K562 (cell line): ENCODE data around the gene TPSG1. TPM values are rescaled to one million over a fixed set of nuclear protein-coding genes. Genes with fewer than 3 reads are reported as not detected.
"Not testable (repeated sequence)": the region's sequence is repeated elsewhere in the genome, so short reads cannot be mapped to it uniquely, and the experiment has no call there.

Experiments
- ATAC-seq: fragments of 200-7000 bp; cut with Tn5 transposase; 3 replicates; pipeline ENCODE4 v1.9.1; 2020; ENCODE audit warnings: moderate library complexity
- BruUV-seq: library from RNA; stranded (reverse); fragments of 400-500 nt; replicated peaks from 2 replicates; lab custom pipeline; 2021; lab: Mats Ljungman, UMichigan
- CTCF ChIA-PET: fragments of 300-600 bp; formaldehyde crosslinking; extraction: SDS; loops from one replicate; lab custom pipeline; 2021; ENCODE audit warnings: low intra/inter-chr PET ratio; lab: Yijun Ruan, JAX
- POLR2A ChIA-PET: fragments of 300-600, 350-650 bp; sonication (Branson Sonifier 250); formaldehyde crosslinking; extraction: SDS; loops from one replicate; lab custom pipeline; 2021; ENCODE audit warnings: antibody characterized with exemption, inconsistent platforms; lab: Yijun Ruan, JAX
- DNase-seq, 4 experiments: peaks; one replicate each; pipeline versions ENCODE4 v3.0.0 to v3.0.0-alpha.2; 2011 to 2018; ENCODE audit warnings: low spot score in 3 of 4, mixed read lengths in 3 of 4; ENCODE audit errors: extremely low read depth in 1 of 4
- FAIRE-seq: peaks from 2 replicates; lab custom pipeline; 2011; peaks lifted over from hg19 to GRCh38; lab: Jason Lieb, UNC
- H2AFZ ChIP-seq: 2 replicates; pipeline ENCODE4 v1.6.0; 2011; ENCODE audit warnings: low read depth, low read length, control low read depth, inconsistent platforms
- H3K27ac ChIP-seq: fragments of 200-600 bp; 3 replicates; pipeline ENCODE4 v1.8.0; 2011; ENCODE audit warnings: low read depth, mild to moderate bottlenecking, control low read depth, inconsistent platforms, low read length, moderate library complexity, mixed read lengths; ENCODE audit errors: extremely low read depth
- H3K27me3 ChIP-seq, 2 experiments: fragments of 300-600 bp in 1 of 2; 2 replicates in 1 of 2; 3 replicates in 1 of 2; pipeline versions ENCODE4 v1.6.0 to v1.8.0; 2011; ENCODE audit warnings: inconsistent platforms in 2 of 2, low read length in 2 of 2, mild to moderate bottlenecking in 1 of 2, mixed read lengths in 1 of 2, moderate library complexity in 1 of 2; ENCODE audit not compliant: control insufficient read depth in 2 of 2, insufficient read depth in 2 of 2
- H3K36me3 ChIP-seq: fragments of 300-600 bp; 3 replicates; pipeline ENCODE4 v1.8.0; 2011; ENCODE audit warnings: mild to moderate bottlenecking, low read length, inconsistent platforms; ENCODE audit not compliant: control insufficient read depth, insufficient read depth
- H3K4me1 ChIP-seq, 2 experiments: fragments of 200-600 bp in 1 of 2; replicated peaks in 1 of 2; 2 replicates in 1 of 2; 3 replicates in 1 of 2; pipeline versions ENCODE4 v1.5.1 to v1.8.0; 2011; ENCODE audit warnings: inconsistent platforms in 2 of 2, low read length in 2 of 2, mild to moderate bottlenecking in 1 of 2, mixed read lengths in 1 of 2, moderate library complexity in 1 of 2; ENCODE audit not compliant: control insufficient read depth in 2 of 2, insufficient read depth in 2 of 2
- H3K4me2 ChIP-seq: 2 replicates; pipeline ENCODE4 v1.6.1; 2011; ENCODE audit warnings: low read length, control low read depth, inconsistent platforms, mixed read lengths; ENCODE audit not compliant: insufficient read depth
- H3K4me3 ChIP-seq: fragments of 200-600 bp; sonication (generic), shearing (Covaris generic); 2 replicates; pipeline ENCODE4 v1.5.1; 2016; ENCODE audit warnings: control low read depth, inconsistent platforms
- H3K79me2 ChIP-seq: fragments of 200-600 bp; 3 replicates; pipeline ENCODE4 v1.8.0; 2011; ENCODE audit warnings: low read length, inconsistent platforms; ENCODE audit not compliant: control insufficient read depth, insufficient read depth
- H3K9ac ChIP-seq, 2 experiments: 2 replicates each; pipeline versions ENCODE4 v1.6.0 to v1.6.1; 2011; ENCODE audit warnings: low read depth in 2 of 2, low read length in 2 of 2, control low read depth in 1 of 2, inconsistent platforms in 1 of 2, mild to moderate bottlenecking in 1 of 2, mixed read lengths in 1 of 2; ENCODE audit not compliant: insufficient read depth in 1 of 2
- H3K9me1 ChIP-seq: one replicate; pipeline ENCODE4 v1.6.0; 2011; ENCODE audit warnings: inconsistent platforms, mild to moderate bottlenecking, low read length, moderate library complexity; ENCODE audit not compliant: control insufficient read depth, insufficient read depth
- H3K9me3 ChIP-seq: replicated peaks from 2 replicates; pipeline ENCODE4 v1.5.1; 2011; ENCODE audit warnings: low read depth, low read length, inconsistent platforms; ENCODE audit not compliant: control insufficient read depth, insufficient read depth
- H4K20me1 ChIP-seq: replicated peaks from 2 replicates; pipeline ENCODE4 v1.6.1; 2011; ENCODE audit warnings: low read length, inconsistent platforms, mixed read lengths; ENCODE audit not compliant: control insufficient read depth, insufficient read depth
- WGBS: fragments of 100-300 bp; shearing (Covaris generic); methylation state at CpG from one replicate; pipeline ENCODE4 v1.1.6; 2016; ENCODE audit warnings: low coverage, mixed read lengths; ENCODE audit not compliant: insufficient coverage; ENCODE audit errors: missing lambda C conversion rate; 5-methylcytosine and 5-hydroxymethylcytosine counted together
- in situ Hi-C: fragments of 300-500 bp; cut with MboI; formaldehyde crosslinking; loops from 4 replicates; pipeline ENCODE4 v1.15.0; 2018; ENCODE audit warnings: inconsistent platforms, mixed read lengths
- intact Hi-C: fragments of 100-400 bp; cut with micrococcal nuclease; formaldehyde crosslinking; loops from 2 replicates; pipeline ENCODE4 v1.14.2; 2022
- polyA plus RNA-seq, 8 experiments: library from polyadenylated mRNA; depleted of rRNA in 4 of 8; stranded (reverse) in 5 of 8; unstranded in 3 of 8; fragments of >200 nt; fragmentation: Nextera tagmentation in 2 of 8; fragmentation: Illumina TruSeq in 1 of 8; extraction: Ambion mirVana in 2 of 8; extraction: Trizol in 1 of 8; gene quantifications; 2 replicates each; pipeline versions ENCODE4 v1.2.1 to v1.2.3, GENCODE V29; 2011 to 2014; ENCODE audit warnings: inconsistent platforms in 1 of 8, missing spikeins in 1 of 8
- total RNA-seq, 7 experiments: library from RNA; depleted of rRNA in 6 of 7; stranded (reverse); fragments of >200 nt in 6 of 7; fragmentation: Illumina TruSeq in 2 of 7; extraction: Trizol in 2 of 7; gene quantifications; 2 replicates each; pipeline versions ENCODE4 v1.2.1 to v1.2.3, GENCODE V29; 2011 to 2021; ENCODE audit warnings: low replicate concordance in 1 of 7

The TPSG1 gene
- total and polyA plus RNA-seq, 9 of the 15 experiments (the other 6 are each of a cell fraction or from before 2014, with no cell fraction given) = not detected

DNA sequence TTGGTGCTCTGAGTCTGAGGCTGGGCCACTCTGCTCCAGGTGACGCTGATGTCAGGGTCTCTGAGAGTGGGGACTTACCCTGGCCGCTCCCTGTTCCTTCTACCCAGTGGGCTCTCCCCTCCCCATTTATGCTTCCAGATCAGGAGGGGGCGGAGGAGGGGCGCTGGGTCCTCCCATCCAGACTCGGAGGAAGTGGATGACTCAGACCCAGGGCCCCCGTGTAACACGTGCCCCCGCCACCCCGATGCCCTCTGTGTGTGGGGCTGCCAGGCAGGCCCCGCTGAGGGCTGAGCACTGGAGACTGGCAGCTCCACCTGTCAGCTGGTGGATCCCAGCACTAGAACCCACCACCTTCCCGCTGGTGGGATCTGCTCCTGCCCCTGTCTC, 5.0 kb upstream of the TPSG1 start, which contains the start of gene TPSB2:
TSS of gene TPSB2 (minus strand) at position 101 of the 387 bp plus-strand sequence. CDS start 233 bp downstream, outside the sequence.
- DNase-seq, BruUV-seq, H3K9me1 ChIP-seq, POLR2A ChIA-PET, H3K4me2 ChIP-seq, H3K36me3 ChIP-seq, H3K4me3 ChIP-seq, H3K27ac ChIP-seq, H3K27me3 ChIP-seq, FAIRE-seq, H3K4me1 ChIP-seq, H4K20me1 ChIP-seq, H3K79me2 ChIP-seq, CTCF ChIA-PET, H3K9ac ChIP-seq, ATAC-seq, H2AFZ ChIP-seq, in situ Hi-C loops, intact Hi-C loops, H3K9me3 ChIP-seq: not testable (repeated sequence)
- no CpG with 5 or more reads among the region's 11 CpGs for WGBS

DNA sequence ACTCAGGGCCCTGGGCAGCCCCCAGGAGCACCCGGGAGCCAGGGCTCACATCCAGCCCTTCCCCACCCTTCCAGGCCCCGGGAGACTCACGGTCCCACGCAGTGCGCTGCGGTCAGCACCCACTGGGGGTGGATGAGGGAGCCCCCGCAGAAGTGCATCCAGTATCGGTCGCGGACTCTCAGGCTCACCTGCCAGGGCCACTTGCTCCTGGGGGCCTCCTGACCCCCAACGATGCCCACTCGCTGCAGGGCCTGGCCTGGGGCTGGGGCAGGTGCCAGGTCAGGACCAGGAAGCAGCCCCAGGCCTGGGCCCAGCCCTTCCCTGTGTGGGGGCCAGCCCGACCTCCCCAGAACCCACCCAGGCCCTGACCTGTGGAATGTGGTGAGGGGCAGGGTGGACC, 4.4 kb upstream of the TPSG1 start:
- BruUV-seq = not testable (repeated sequence)
- 4% methylated on average over 5 of the region's 13 CpGs for WGBS

DNA sequence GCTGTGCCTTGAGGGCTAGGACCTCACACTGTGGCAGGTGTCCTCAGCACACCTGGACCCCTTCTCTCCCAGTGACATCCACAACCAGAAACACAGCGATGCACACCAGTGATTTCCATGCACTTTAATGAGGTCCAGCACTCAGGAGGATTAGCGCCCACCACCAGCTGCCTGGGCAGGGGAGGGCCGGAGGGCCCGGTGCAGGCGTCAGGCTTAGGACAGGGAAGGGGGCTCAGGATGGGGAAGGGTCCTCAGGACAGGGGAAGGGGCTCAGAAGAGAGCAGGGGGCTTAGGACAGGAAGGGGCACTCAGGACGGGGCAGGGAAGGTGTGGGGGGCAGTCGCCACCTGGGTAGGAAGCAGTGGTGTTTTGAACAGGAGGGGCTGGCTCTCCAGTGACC, 3.2 kb upstream of the TPSG1 start:
- in situ Hi-C loops, CTCF ChIA-PET: not testable (repeated sequence)
- WGBS = 20% methylated on average over 4 of the region's 7 CpGs

More for the DNA sequence above, 4.4 kb upstream of the TPSG1 start:
- H3K4me2 ChIP-seq, H3K36me3 ChIP-seq, CTCF ChIA-PET, H3K9me1 ChIP-seq, DNase-seq, in situ Hi-C loops, H2AFZ ChIP-seq, H3K27ac ChIP-seq, H4K20me1 ChIP-seq, H3K9me3 ChIP-seq, intact Hi-C loops, H3K79me2 ChIP-seq, H3K9ac ChIP-seq, FAIRE-seq, ATAC-seq, H3K4me3 ChIP-seq, POLR2A ChIA-PET: not testable (repeated sequence)
- Histone ChIP-seq H3K27me3 (peaks cover 0 to 11% of the 10 kb centered on the region in 2 experiments; a peak in 3 of 5 replicates), H3K4me1 (peaks cover 0 to 13% of the 10 kb centered on the region in 2 experiments; a peak in 1 of 5 replicates)

DNA sequence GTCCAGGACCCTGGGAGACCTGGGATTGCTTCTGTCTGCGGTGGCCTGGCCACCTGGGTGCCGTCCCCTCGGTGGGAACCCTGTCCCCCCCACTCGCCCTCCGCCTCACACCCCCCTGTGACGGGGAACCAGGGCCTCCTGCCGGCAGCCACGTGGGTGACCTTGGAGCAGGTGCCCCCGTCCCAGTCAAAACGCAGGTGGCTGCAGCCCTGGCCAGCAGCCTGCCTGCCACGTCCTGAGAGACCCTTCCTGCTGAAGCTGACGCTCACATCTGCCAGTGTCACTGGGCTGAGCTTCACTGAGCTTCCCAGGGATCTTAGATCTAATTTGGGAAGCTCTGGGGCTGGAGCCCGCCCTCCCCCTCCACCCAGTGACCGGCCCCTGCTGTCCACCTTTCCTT, 1.6 kb upstream of the TPSG1 start:
- H3K9me1 ChIP-seq, POLR2A ChIA-PET, H3K36me3 ChIP-seq, DNase-seq, FAIRE-seq, H3K9me3 ChIP-seq, BruUV-seq, CTCF ChIA-PET, intact Hi-C loops, H3K9ac ChIP-seq, H3K79me2 ChIP-seq, in situ Hi-C loops, ATAC-seq, H2AFZ ChIP-seq, H3K27ac ChIP-seq, H3K4me3 ChIP-seq, H3K4me2 ChIP-seq: not testable (repeated sequence)
- WGBS = 6% methylated on average over 8 of the region's 14 CpGs
- Histone ChIP-seq H4K20me1 (peaks cover 13% of the 10 kb centered on the region; the same call in 1 of the 2 replicates), H3K27me3 (peaks cover 16 to 38% of the 10 kb centered on the region in 2 experiments), H3K4me1 (peaks cover 0 to 26% of the 10 kb centered on the region in 2 experiments; a peak in 2 of 5 replicates)

More for the DNA sequence above, 3.2 kb upstream of the TPSG1 start:
- H3K9me3 ChIP-seq, ATAC-seq, H3K9me1 ChIP-seq, H4K20me1 ChIP-seq, H3K79me2 ChIP-seq, FAIRE-seq, H3K27ac ChIP-seq, H3K9ac ChIP-seq, DNase-seq, H3K36me3 ChIP-seq, BruUV-seq, H2AFZ ChIP-seq, H3K4me2 ChIP-seq, H3K4me3 ChIP-seq, POLR2A ChIA-PET, intact Hi-C loops: not testable (repeated sequence)
- Histone ChIP-seq H3K4me1 (peaks cover 0 to 21% of the 10 kb centered on the region in 2 experiments; a peak in 2 of 5 replicates), H3K27me3 (peaks cover 2 to 23% of the 10 kb centered on the region in 2 experiments; a peak in 4 of 5 replicates)
